Vagina (tissue), 2 donors: Measurements from ENCODE around the gene ECHS1. TPM values are rescaled to one million over a fixed set of nuclear protein-coding genes. Genes with fewer than 3 reads are reported as not detected.

ENCODE experiments used
- DNase-seq, 2 donors: peaks; one replicate each; pipeline ENCODE4 v3.0.0-alpha.2; 2017; ENCODE audit errors: extremely low spot score in 2 of 2
- H3K27ac ChIP-seq: fragments of 200-600 bp; sonication (generic); one replicate; pipeline ENCODE4 v1.5.1; 2019
- H3K27me3 ChIP-seq: fragments of 200-600 bp; sonication (generic); one replicate; pipeline ENCODE4 v1.5.1; 2019
- H3K36me3 ChIP-seq, 2 donors: fragments of 200-600 bp; sonication (generic); one replicate each; pipeline ENCODE4 v1.5.1; 2017 to 2019
- H3K4me1 ChIP-seq: fragments of 200-600 bp; sonication (generic); one replicate; pipeline ENCODE4 v1.5.1; 2019
- H3K4me3 ChIP-seq, 2 donors: fragments of 200-600 bp; sonication (generic); 1 replicate in 1 of 2; 2 replicates in 1 of 2; pipeline ENCODE4 v1.5.1; 2016 to 2019
- H3K9me3 ChIP-seq: fragments of 200-600 bp; sonication (generic); one replicate; pipeline ENCODE4 v1.5.1; 2019
- CTCF ChIP-seq, 3 experiments: fragments of 450-650 bp in 2 of 3; fragments of 200-600 bp in 1 of 3; sonication (generic) in 1 of 3; IDR thresholded peaks; one replicate each; pipeline ENCODE4 v1.5.1; 2017 to 2019; ENCODE audit warnings: antibody characterized with exemption in 3 of 3, mild to moderate bottlenecking in 2 of 3, moderate library complexity in 2 of 3
- POLR2A ChIP-seq, 2 donors: fragments of 450-650 bp; IDR thresholded peaks; one replicate each; pipeline ENCODE4 v1.6.1; 2017; ENCODE audit warnings: antibody characterized with exemption in 2 of 2, mild to moderate bottlenecking in 2 of 2, moderate library complexity in 2 of 2
- POLR2AphosphoS5 ChIP-seq, 2 donors: sonication (generic); formaldehyde crosslinking; IDR thresholded peaks; one replicate each; pipeline ENCODE4 v1.9.0; 2017; ENCODE audit warnings: antibody characterized with exemption in 2 of 2, mild to moderate bottlenecking in 2 of 2, low read depth in 1 of 2; ENCODE audit not compliant: insufficient read depth in 1 of 2
- intact Hi-C: fragments of 100-400 bp; cut with DNase I; formaldehyde crosslinking; loops from one replicate; pipeline ENCODE4 v1.15.1; 2023
- microRNA-seq: library from miRNA; unstranded; fragments of <30 nt; microRNA quantifications from one replicate; pipeline ENCODE4, GENCODE V29; 2017; ENCODE audit warnings: borderline number of aligned reads, borderline replicate concordance
- small RNA-seq: library from RNA; depleted of rRNA; stranded (forward); fragments of <200 nt; gene quantifications from one replicate; pipeline ENCODE3, GENCODE V24; 2016
- total RNA-seq: library from RNA; depleted of rRNA; stranded (reverse); fragments of >200 nt; gene quantifications from one replicate; pipeline ENCODE4 v1.2.3, GENCODE V29; 2016

The ECHS1 gene
- total RNA-seq, 1 donor from 2014 or later = 45.4 TPM

DNA sequence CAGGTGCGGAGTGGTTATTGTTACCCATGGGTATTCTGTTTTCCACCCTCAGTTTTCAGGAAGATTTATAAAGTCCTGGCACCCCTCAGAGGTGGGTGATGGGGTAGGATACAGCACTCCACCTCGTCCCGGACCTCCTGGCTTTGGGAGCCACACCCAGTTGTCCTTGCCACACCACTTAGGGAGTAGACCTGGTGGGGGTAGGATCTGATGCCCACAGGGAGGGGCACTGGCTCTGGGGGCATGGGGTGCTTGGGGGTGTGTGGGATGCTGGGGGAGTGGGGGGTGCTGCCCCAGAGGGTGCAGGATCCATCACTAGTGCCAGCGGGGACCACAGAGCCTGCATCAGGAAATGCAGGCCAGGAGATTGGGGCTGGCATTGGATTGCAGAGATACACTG lies 60.0 kb downstream of the ECHS1 start:
- H3K36me3 ChIP-seq = peaks cover 0 to 14% of the 10 kb centered on the region in 2 donors
- H3K27ac ChIP-seq = no peak overlapping the region
- H3K4me3 ChIP-seq = no peak overlapping the region
- H3K9me3 ChIP-seq = no peaks in the 10 kb centered on the region
- DNase-seq = no peak
- intact Hi-C loops = no loop called here
- no peaks in the 10 kb centered on the region for H3K27me3 ChIP-seq
- TF ChIP-seq CTCF (IDR thresholded peaks at IDR 0.05) (no peak), POLR2A (IDR thresholded peaks at IDR 0.05) (no peak), POLR2AphosphoS5 (IDR thresholded peaks at IDR 0.05; ENCODE audit: insufficient read depth in 1 of 2, low read depth in 1 of 2) (no peak)
- H3K4me1 ChIP-seq = peaks cover 6% of the 10 kb centered on the region

- TF ChIP-seq POLR2AphosphoS5 (IDR thresholded peaks at IDR 0.05; ENCODE audit: insufficient read depth in 1 of 2, low read depth in 1 of 2) = no peak
- no peak for TF ChIP-seq CTCF (IDR thresholded peaks at IDR 0.05)
- TF ChIP-seq POLR2A (IDR thresholded peaks at IDR 0.05) = no peak
- no peaks in the 10 kb centered on the region for H3K9me3 ChIP-seq
- intact Hi-C loops = no loop called here
- no peak overlapping the region for H3K27ac ChIP-seq
- H3K4me3 ChIP-seq = no peak overlapping the region
- H3K36me3 ChIP-seq = peaks cover 0 to 14% of the 10 kb centered on the region in 2 donors
- no peaks in the 10 kb centered on the region for H3K27me3 ChIP-seq
- peaks cover 9% of the 10 kb centered on the region for H3K4me1 ChIP-seq
- no peak for DNase-seq
Measured at GRCh38 chr10:133312769-133313145, 60.4 kb downstream of the ECHS1 start.

Small RNA genes within 50 kb of the gene (microRNA-seq; reads per million reads assigned to microRNA genes)
- gene MIR3944 = 1.4 reads per million

Small RNA genes within 50 kb of the gene (small RNA-seq; reads per million reads assigned to genes)
- gene AL360181.4 (not detected), gene BANF1P2 (not detected), gene MIR3944 (not detected)

Other genes with a start within 250 kb of the ECHS1 start
- gene KNDC1, start 213.1 kb downstream of the ECHS1 start, total RNA-seq = 3.4 TPM
- gene UTF1, start 143.1 kb downstream of the ECHS1 start, total RNA-seq = not detected
- 0.98 TPM for gene VENTX, start 135.5 kb downstream of the ECHS1 start, total RNA-seq
- gene ADAM8, start 96.5 kb downstream of the ECHS1 start, total RNA-seq = 11.0 TPM
- gene TUBGCP2, start 64.5 kb downstream of the ECHS1 start, total RNA-seq = 41.7 TPM
- gene ZNF511, start 64.4 kb downstream of the ECHS1 start, total RNA-seq = 36.3 TPM
- gene CALY, start 36.5 kb downstream of the ECHS1 start, total RNA-seq = 4.7 TPM
- gene PRAP1, start 26.0 kb downstream of the ECHS1 start, total RNA-seq = not detected
- gene FUOM, start 15.3 kb downstream of the ECHS1 start, total RNA-seq = 54.0 TPM
- 16.9 TPM for gene PAOX, start 5.9 kb upstream of the ECHS1 start, total RNA-seq
- 57.5 TPM for gene MTG1, start 20.8 kb upstream of the ECHS1 start, total RNA-seq
- not detected for gene SPRN, start 51.3 kb upstream of the ECHS1 start, total RNA-seq
- gene SCART1, start 80.6 kb upstream of the ECHS1 start, total RNA-seq = 1.5 TPM
- 2.9 TPM for gene CYP2E1, start 154.0 kb upstream of the ECHS1 start, total RNA-seq
- not detected for gene SYCE1, start 192.2 kb upstream of the ECHS1 start, total RNA-seq